ENCODE measurements around the gene DNAJB6.

DNA sequence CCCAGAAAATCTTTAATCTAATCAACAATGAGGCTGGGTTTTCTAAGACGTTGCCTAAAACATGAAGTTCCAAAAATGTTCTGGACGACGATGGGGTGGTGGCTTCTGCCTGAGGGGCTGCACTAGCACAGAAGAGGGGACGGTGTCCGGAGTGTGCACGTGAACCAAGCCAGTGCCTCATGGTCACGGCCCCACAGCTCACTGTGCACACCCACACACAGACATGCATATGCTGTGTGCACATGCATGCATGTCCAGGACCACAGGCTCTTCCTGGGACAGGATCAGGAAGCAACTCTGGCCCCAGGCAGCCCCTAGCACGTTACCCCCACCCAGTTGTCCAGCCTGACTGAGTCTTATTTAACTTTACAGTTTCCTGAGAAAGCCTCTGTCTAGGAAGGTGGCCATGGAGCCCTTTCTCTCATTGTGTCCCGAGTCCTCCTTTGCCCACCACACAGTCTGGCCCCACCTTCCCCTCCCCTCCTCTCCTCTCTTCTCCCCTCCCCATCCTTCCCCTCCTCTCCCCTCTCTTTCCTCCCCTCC, 100.8 kb downstream of the DNAJB6 start:
- TF ChIP-seq, protein P1, sequence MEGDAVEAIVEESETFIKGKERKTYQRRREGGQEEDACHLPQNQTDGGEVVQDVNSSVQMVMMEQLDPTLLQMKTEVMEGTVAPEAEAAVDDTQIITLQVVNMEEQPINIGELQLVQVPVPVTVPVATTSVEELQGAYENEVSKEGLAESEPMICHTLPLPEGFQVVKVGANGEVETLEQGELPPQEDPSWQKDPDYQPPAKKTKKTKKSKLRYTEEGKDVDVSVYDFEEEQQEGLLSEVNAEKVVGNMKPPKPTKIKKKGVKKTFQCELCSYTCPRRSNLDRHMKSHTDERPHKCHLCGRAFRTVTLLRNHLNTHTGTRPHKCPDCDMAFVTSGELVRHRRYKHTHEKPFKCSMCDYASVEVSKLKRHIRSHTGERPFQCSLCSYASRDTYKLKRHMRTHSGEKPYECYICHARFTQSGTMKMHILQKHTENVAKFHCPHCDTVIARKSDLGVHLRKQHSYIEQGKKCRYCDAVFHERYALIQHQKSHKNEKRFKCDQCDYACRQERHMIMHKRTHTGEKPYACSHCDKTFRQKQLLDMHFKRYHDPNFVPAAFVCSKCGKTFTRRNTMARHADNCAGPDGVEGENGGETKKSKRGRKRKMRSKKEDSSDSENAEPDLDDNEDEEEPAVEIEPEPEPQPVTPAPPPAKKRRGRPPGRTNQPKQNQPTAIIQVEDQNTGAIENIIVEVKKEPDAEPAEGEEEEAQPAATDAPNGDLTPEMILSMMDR (IDR thresholded peaks at IDR 0.05), result no peak
- no peak for TF ChIP-seq ZFX (IDR thresholded peaks at IDR 0.05; ENCODE audit: borderline replicate concordance)

All from 22Rv1 (cell line).